Fibroblast of villous mesenchyme (primary cell): ENCODE results near the gene ABITRAM. TPM values are rescaled to one million over a fixed set of nuclear protein-coding genes. Genes with fewer than 3 reads are reported as not detected.

Experiments used
- DNase-seq: peaks from one replicate; pipeline ENCODE4 v3.0.0-alpha.2; 2010; ENCODE audit warnings: low read depth
- H3K4me3 ChIP-seq: 2 replicates; pipeline ENCODE4 v1.5.1; 2011; ENCODE audit warnings: low read depth, mild to moderate bottlenecking, low read length
- total RNA-seq: library from RNA; depleted of rRNA; stranded (reverse); fragments of >200 nt; gene quantifications from 2 replicates; pipeline ENCODE4 v1.2.3, GENCODE V29; 2012
- TF ChIP-seq, protein P1 (sequence below): IDR thresholded peaks from 2 replicates; pipeline ENCODE4 v1.5.1; 2012; ENCODE audit warnings: low read depth, mild to moderate bottlenecking, low read length; ENCODE audit not compliant: insufficient read depth

ABITRAM gene
- total RNA-seq, 1 donor, result 9.9 TPM

DNA sequence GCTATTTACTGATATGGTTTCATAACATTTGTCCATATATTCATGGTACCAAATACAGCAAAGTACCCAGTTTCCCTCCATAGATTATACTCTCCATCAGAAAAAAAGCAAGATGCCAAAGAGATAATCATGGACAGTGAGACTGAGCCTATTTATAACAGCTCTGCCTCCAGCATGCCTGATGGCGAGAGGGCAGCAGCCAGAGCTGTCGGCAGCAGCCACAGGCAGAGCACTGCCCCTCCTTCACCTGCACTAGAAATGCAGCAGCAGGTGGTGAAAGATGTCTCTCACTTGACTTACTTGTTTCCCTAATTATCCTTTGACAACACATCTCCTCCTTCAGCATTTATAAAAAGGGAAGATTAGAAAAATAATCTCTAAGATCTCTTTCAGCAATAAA is 46.7 kb downstream of the ABITRAM start:
- DNase-seq, result no peak
- TF ChIP-seq, protein P1, sequence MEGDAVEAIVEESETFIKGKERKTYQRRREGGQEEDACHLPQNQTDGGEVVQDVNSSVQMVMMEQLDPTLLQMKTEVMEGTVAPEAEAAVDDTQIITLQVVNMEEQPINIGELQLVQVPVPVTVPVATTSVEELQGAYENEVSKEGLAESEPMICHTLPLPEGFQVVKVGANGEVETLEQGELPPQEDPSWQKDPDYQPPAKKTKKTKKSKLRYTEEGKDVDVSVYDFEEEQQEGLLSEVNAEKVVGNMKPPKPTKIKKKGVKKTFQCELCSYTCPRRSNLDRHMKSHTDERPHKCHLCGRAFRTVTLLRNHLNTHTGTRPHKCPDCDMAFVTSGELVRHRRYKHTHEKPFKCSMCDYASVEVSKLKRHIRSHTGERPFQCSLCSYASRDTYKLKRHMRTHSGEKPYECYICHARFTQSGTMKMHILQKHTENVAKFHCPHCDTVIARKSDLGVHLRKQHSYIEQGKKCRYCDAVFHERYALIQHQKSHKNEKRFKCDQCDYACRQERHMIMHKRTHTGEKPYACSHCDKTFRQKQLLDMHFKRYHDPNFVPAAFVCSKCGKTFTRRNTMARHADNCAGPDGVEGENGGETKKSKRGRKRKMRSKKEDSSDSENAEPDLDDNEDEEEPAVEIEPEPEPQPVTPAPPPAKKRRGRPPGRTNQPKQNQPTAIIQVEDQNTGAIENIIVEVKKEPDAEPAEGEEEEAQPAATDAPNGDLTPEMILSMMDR, result no peak
- H3K4me3 ChIP-seq, result no peak overlapping the region

DNA sequence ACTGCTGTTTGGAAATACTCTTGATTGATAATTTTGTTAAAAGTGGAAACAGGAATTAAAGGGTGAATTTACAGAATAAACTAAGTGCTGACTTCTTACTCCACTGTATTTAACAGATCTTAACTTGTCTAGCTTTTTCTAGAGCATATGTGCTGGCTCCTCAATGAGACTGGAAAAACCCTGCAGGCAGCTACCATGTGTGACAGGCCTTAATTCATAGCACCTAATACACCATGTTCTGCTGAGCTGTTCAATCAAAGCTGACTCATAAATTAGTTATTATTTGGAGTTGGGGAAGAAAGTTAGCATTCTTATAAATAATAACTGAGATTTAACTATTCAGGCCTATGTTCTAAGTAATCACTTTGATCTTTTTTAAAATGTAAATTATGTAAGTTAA is 49.7 kb downstream of the ABITRAM start:
- TF ChIP-seq, protein P1, result no peak
- DNase-seq, result no peak
- no peak overlapping the region for H3K4me3 ChIP-seq

Other genes with a start within 250 kb of the ABITRAM start
- under 0.01 TPM in 1 of 2 replicates, not detected in the other for gene ACTL7B, start 78.4 kb upstream of the ABITRAM start, total RNA-seq
- not detected in 2 replicates for gene ACTL7A, start 72.1 kb upstream of the ABITRAM start, total RNA-seq
- gene ELP1, start 276 bp upstream of the ABITRAM start, total RNA-seq, result 31.2 and 44.0 TPM in 2 replicates
- gene CTNNAL1, start 79.1 kb downstream of the ABITRAM start, total RNA-seq, result 72.2 and 155 TPM in 2 replicates
- 54.4 and 86.8 TPM in 2 replicates for gene TMEM245, start 185.5 kb downstream of the ABITRAM start, total RNA-seq
- under 0.01 TPM in 1 of 2 replicates, not detected in the other for gene FRRS1L, start 232.8 kb downstream of the ABITRAM start, total RNA-seq